K562 (cell line): Measurements from ENCODE around the gene CXCR5. TPM values are rescaled to one million over a fixed set of nuclear protein-coding genes. Genes with fewer than 3 reads are reported as not detected.

Source experiments
- EP300 ChIP-seq: IDR thresholded peaks from 2 replicates; pipeline ENCODE4 v1.6.1; 2012; ENCODE audit warnings: low read length, improper control_type of control experiment
- FOS ChIP-seq: IDR thresholded peaks from 3 replicates; pipeline ENCODE4 v1.6.1; 2011; ENCODE audit not compliant: insufficient read length; ENCODE audit errors: extremely low read depth
- NRF1 ChIP-seq, 2 experiments: fragments of 450-650 bp; IDR thresholded peaks in 1 of 2; conservative IDR thresholded peaks in 1 of 2; 2 replicates each; pipeline ENCODE4 v1.6.1; 2014; ENCODE audit warnings: mild to moderate bottlenecking in 2 of 2
- PML ChIP-seq: IDR thresholded peaks from 2 replicates; pipeline ENCODE4 v1.6.1; 2012; ENCODE audit warnings: low read length, inconsistent platforms
- RFX5 ChIP-seq: IDR thresholded peaks from 2 replicates; pipeline ENCODE4 v1.6.1; 2011; ENCODE audit warnings: low read depth, mild to moderate bottlenecking, improper control_type of control experiment, low read length
- STAT5B ChIP-seq: fragments of 250-450 bp; sonication (Bioruptor Pico); IDR thresholded peaks from 2 replicates; pipeline ENCODE4 v1.8.0; 2021; ENCODE audit warnings: mild to moderate bottlenecking, inconsistent platforms
- TCFL5 ChIP-seq: fragments of 250-450 bp; sonication (Bioruptor Pico); conservative IDR thresholded peaks from 2 replicates; pipeline ENCODE4 v1.6.1; 2021; ENCODE audit warnings: mild to moderate bottlenecking, moderate library complexity, matching md5 sums
- ZKSCAN3 ChIP-seq: fragments of 250-450 bp; sonication (Bioruptor Pico); IDR thresholded peaks from 2 replicates; pipeline ENCODE4 v1.4.0; 2020
- ZNF12 ChIP-seq: sonication (generic); formaldehyde crosslinking; IDR thresholded peaks from 2 replicates; pipeline ENCODE4 v1.4.0; 2020; ENCODE audit warnings: mild to moderate bottlenecking, missing genetic modification reagents
- ZNF444 ChIP-seq: fragments of 250-450 bp; sonication (Bioruptor Pico); IDR thresholded peaks from 2 replicates; pipeline ENCODE4 v1.4.0; 2020; ENCODE audit warnings: mild to moderate bottlenecking, moderate library complexity
- ZNF583 ChIP-seq: fragments of 250-450 bp; sonication (Bioruptor Pico); IDR thresholded peaks from 2 replicates; pipeline ENCODE4 v1.4.0; 2020
- ZNF717 ChIP-seq: fragments of 250-450 bp; sonication (Bioruptor Pico); IDR thresholded peaks from 2 replicates; pipeline ENCODE4 v1.5.0; 2021
- polyA plus RNA-seq, 8 experiments: library from polyadenylated mRNA; depleted of rRNA in 4 of 8; stranded (reverse) in 5 of 8; unstranded in 3 of 8; fragments of >200 nt; fragmentation: Nextera tagmentation in 2 of 8; fragmentation: Illumina TruSeq in 1 of 8; extraction: Ambion mirVana in 2 of 8; extraction: Trizol in 1 of 8; gene quantifications; 2 replicates each; pipeline versions ENCODE4 v1.2.1 to v1.2.3, GENCODE V29; 2011 to 2014; ENCODE audit warnings: inconsistent platforms in 1 of 8, missing spikeins in 1 of 8
- total RNA-seq, 7 experiments: library from RNA; depleted of rRNA in 6 of 7; stranded (reverse); fragments of >200 nt in 6 of 7; fragmentation: Illumina TruSeq in 2 of 7; extraction: Trizol in 2 of 7; gene quantifications; 2 replicates each; pipeline versions ENCODE4 v1.2.1 to v1.2.3, GENCODE V29; 2011 to 2021; ENCODE audit warnings: low replicate concordance in 1 of 7
- TF ChIP-seq, protein P1 (sequence below): IDR thresholded peaks from 2 replicates; pipeline ENCODE4 v1.6.1; 2012; ENCODE audit warnings: low read depth, low read length, improper control_type of control experiment, borderline replicate concordance
- TF ChIP-seq, protein P2 (sequence below): sonication (generic); formaldehyde crosslinking; IDR thresholded peaks from 2 replicates; pipeline ENCODE4 v1.8.1; 2023; ENCODE audit warnings: mild to moderate bottlenecking, missing genetic modification reagents
- TF ChIP-seq, protein P3 (sequence below): fragments of 150-350 bp; IDR thresholded peaks from 2 replicates; pipeline ENCODE4 v1.6.1; 2014; ENCODE audit warnings: low read depth, mild to moderate bottlenecking, low read length, borderline replicate concordance
- TF ChIP-seq, protein P4 (sequence below): fragments of 250-450 bp; sonication (Bioruptor Pico); IDR thresholded peaks from 2 replicates; pipeline ENCODE4 v1.4.0; 2020; ENCODE audit warnings: mild to moderate bottlenecking
- TF ChIP-seq, protein P5 (sequence below): fragments of 250-450 bp; sonication (Bioruptor Pico); IDR thresholded peaks from 2 replicates; pipeline ENCODE4 v1.9.0; 2021; ENCODE audit warnings: mild to moderate bottlenecking, inconsistent platforms

CXCR5 gene
- total and polyA plus RNA-seq, 9 of the 15 experiments (the other 6 are each of a cell fraction or from before 2014, with no cell fraction given): 0.03 to 0.06 TPM; not detected in 7

DNA sequence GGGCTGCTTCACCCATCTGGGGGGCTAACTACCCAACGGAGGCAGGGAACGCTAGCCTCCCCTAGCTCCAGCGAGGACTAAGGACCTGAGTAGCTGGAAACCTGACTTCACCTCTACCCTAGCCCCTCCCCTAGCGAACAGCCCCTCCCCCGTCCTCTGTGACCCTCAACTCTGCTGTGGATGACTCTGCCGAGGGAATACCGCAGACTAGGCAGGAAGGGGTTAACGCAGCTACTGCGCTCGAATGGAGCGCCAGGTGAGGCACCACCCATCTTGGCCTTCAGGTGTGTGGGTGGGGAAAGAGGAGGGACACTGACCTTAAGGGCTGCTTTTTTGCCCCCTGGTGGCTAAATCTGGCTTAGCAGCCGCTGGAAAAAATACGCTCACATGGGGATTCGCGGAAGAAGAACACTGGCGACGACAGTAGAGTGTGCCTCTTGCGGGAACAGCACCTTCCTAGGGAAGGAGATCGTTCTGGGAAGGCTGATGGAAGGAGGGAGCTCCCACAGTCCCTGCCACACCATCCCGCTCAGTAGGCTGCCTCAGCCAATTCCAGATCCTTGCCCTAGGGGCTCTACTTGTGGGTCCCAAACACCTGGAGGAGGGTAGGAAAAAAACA lies 46.5 kb downstream of the CXCR5 start (continued):
- TF ChIP-seq, protein P1, sequence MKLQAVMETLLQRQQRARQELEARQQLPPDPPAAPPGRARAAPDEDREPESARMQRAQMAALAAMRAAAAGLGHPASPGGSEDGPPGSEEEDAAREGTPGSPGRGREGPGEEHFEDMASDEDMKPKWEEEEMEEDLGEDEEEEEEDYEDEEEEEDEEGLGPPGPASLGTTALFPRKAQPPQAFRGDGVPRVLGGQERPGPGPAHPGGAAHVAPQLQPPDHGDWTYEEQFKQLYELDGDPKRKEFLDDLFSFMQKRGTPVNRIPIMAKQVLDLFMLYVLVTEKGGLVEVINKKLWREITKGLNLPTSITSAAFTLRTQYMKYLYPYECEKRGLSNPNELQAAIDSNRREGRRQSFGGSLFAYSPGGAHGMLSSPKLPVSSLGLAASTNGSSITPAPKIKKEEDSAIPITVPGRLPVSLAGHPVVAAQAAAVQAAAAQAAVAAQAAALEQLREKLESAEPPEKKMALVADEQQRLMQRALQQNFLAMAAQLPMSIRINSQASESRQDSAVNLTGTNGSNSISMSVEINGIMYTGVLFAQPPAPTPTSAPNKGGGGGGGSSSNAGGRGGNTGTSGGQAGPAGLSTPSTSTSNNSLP: no peak
- TF ChIP-seq RFX5 (no peak), FOS (no peak), TCFL5 (CRISPR knock-in tag) (no peak), ZKSCAN3 (no peak), EP300 (no peak), NRF1 (conservative IDR thresholded peaks at IDR 0.05 in 1 of 2, IDR thresholded peaks at IDR 0.05 in 1 of 2) (no peak), ZNF444 (CRISPR knock-in tag) (no peak), ZNF583 (CRISPR knock-in tag) (no peak), ZNF12 (CRISPR knock-in tag) (no peak), PML (0 out of 2 replicates have a peak, but pooled peaks have one; percentile 22), ZNF717 (CRISPR knock-in tag) (no peak), STAT5B (no peak)
- TF ChIP-seq, protein P2, sequence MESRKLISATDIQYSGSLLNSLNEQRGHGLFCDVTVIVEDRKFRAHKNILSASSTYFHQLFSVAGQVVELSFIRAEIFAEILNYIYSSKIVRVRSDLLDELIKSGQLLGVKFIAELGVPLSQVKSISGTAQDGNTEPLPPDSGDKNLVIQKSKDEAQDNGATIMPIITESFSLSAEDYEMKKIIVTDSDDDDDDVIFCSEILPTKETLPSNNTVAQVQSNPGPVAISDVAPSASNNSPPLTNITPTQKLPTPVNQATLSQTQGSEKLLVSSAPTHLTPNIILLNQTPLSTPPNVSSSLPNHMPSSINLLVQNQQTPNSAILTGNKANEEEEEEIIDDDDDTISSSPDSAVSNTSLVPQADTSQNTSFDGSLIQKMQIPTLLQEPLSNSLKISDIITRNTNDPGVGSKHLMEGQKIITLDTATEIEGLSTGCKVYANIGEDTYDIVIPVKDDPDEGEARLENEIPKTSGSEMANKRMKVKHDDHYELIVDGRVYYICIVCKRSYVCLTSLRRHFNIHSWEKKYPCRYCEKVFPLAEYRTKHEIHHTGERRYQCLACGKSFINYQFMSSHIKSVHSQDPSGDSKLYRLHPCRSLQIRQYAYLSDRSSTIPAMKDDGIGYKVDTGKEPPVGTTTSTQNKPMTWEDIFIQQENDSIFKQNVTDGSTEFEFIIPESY (CRISPR knock-in tag): no peak
- TF ChIP-seq, protein P3, sequence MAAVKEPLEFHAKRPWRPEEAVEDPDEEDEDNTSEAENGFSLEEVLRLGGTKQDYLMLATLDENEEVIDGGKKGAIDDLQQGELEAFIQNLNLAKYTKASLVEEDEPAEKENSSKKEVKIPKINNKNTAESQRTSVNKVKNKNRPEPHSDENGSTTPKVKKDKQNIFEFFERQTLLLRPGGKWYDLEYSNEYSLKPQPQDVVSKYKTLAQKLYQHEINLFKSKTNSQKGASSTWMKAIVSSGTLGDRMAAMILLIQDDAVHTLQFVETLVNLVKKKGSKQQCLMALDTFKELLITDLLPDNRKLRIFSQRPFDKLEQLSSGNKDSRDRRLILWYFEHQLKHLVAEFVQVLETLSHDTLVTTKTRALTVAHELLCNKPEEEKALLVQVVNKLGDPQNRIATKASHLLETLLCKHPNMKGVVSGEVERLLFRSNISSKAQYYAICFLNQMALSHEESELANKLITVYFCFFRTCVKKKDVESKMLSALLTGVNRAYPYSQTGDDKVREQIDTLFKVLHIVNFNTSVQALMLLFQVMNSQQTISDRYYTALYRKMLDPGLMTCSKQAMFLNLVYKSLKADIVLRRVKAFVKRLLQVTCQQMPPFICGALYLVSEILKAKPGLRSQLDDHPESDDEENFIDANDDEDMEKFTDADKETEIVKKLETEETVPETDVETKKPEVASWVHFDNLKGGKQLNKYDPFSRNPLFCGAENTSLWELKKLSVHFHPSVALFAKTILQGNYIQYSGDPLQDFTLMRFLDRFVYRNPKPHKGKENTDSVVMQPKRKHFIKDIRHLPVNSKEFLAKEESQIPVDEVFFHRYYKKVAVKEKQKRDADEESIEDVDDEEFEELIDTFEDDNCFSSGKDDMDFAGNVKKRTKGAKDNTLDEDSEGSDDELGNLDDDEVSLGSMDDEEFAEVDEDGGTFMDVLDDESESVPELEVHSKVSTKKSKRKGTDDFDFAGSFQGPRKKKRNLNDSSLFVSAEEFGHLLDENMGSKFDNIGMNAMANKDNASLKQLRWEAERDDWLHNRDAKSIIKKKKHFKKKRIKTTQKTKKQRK: no peak
- TF ChIP-seq, protein P4, sequence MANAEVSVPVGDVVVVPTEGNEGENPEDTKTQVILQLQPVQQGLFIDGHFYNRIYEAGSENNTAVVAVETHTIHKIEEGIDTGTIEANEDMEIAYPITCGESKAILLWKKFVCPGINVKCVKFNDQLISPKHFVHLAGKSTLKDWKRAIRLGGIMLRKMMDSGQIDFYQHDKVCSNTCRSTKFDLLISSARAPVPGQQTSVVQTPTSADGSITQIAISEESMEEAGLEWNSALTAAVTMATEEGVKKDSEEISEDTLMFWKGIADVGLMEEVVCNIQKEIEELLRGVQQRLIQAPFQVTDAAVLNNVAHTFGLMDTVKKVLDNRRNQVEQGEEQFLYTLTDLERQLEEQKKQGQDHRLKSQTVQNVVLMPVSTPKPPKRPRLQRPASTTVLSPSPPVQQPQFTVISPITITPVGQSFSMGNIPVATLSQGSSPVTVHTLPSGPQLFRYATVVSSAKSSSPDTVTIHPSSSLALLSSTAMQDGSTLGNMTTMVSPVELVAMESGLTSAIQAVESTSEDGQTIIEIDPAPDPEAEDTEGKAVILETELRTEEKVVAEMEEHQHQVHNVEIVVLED (CRISPR knock-in tag): no peak
- TF ChIP-seq, protein P5, sequence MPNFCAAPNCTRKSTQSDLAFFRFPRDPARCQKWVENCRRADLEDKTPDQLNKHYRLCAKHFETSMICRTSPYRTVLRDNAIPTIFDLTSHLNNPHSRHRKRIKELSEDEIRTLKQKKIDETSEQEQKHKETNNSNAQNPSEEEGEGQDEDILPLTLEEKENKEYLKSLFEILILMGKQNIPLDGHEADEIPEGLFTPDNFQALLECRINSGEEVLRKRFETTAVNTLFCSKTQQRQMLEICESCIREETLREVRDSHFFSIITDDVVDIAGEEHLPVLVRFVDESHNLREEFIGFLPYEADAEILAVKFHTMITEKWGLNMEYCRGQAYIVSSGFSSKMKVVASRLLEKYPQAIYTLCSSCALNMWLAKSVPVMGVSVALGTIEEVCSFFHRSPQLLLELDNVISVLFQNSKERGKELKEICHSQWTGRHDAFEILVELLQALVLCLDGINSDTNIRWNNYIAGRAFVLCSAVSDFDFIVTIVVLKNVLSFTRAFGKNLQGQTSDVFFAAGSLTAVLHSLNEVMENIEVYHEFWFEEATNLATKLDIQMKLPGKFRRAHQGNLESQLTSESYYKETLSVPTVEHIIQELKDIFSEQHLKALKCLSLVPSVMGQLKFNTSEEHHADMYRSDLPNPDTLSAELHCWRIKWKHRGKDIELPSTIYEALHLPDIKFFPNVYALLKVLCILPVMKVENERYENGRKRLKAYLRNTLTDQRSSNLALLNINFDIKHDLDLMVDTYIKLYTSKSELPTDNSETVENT: no peak
